ENCODE data around the gene SLC29A1.
A peak's percentile ranks its signal among the peaks of the same experiment; 100 is the strongest.

DNA sequence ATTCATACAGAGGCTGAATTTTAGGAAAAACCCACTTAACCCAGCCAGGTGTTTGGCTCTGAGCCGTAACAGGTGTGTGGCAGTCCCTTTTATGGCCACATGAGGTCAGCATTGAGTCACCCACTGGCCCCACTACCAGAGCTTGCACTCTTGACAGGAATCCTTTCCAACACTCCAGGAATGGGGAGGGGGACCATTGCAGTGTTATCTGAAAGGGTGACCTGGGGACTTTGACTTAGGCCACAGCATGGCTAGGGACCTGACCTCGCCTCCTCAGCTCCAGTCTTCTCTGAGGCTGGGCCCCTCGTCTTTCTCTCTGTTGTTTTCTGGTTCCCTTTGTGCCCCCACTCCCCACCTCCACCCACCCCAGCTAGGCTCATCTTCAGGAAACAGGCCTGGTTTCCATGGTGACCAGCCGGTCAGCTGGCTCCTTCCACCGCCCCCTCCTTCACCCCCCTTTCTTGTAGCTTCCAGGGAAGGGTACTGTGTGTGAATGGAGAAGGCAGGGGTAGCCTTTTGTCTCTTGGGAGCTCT is 44.8 kb downstream of the SLC29A1 start:
- peak; percentile 75 to 88 for TF ChIP-seq RAD21 (conservative IDR thresholded peaks at IDR 0.05 in 1 of 2, IDR thresholded peaks at IDR 0.05 in 1 of 2)
- TF ChIP-seq, protein P1, sequence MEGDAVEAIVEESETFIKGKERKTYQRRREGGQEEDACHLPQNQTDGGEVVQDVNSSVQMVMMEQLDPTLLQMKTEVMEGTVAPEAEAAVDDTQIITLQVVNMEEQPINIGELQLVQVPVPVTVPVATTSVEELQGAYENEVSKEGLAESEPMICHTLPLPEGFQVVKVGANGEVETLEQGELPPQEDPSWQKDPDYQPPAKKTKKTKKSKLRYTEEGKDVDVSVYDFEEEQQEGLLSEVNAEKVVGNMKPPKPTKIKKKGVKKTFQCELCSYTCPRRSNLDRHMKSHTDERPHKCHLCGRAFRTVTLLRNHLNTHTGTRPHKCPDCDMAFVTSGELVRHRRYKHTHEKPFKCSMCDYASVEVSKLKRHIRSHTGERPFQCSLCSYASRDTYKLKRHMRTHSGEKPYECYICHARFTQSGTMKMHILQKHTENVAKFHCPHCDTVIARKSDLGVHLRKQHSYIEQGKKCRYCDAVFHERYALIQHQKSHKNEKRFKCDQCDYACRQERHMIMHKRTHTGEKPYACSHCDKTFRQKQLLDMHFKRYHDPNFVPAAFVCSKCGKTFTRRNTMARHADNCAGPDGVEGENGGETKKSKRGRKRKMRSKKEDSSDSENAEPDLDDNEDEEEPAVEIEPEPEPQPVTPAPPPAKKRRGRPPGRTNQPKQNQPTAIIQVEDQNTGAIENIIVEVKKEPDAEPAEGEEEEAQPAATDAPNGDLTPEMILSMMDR (IDR thresholded peaks at IDR 0.05) = peak; percentile 76
- TF ChIP-seq, protein P2, sequence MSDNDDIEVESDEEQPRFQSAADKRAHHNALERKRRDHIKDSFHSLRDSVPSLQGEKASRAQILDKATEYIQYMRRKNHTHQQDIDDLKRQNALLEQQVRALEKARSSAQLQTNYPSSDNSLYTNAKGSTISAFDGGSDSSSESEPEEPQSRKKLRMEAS (IDR thresholded peaks at IDR 0.05) = no peak
- TF ChIP-seq, protein P3, sequence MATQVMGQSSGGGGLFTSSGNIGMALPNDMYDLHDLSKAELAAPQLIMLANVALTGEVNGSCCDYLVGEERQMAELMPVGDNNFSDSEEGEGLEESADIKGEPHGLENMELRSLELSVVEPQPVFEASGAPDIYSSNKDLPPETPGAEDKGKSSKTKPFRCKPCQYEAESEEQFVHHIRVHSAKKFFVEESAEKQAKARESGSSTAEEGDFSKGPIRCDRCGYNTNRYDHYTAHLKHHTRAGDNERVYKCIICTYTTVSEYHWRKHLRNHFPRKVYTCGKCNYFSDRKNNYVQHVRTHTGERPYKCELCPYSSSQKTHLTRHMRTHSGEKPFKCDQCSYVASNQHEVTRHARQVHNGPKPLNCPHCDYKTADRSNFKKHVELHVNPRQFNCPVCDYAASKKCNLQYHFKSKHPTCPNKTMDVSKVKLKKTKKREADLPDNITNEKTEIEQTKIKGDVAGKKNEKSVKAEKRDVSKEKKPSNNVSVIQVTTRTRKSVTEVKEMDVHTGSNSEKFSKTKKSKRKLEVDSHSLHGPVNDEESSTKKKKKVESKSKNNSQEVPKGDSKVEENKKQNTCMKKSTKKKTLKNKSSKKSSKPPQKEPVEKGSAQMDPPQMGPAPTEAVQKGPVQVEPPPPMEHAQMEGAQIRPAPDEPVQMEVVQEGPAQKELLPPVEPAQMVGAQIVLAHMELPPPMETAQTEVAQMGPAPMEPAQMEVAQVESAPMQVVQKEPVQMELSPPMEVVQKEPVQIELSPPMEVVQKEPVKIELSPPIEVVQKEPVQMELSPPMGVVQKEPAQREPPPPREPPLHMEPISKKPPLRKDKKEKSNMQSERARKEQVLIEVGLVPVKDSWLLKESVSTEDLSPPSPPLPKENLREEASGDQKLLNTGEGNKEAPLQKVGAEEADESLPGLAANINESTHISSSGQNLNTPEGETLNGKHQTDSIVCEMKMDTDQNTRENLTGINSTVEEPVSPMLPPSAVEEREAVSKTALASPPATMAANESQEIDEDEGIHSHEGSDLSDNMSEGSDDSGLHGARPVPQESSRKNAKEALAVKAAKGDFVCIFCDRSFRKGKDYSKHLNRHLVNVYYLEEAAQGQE (IDR thresholded peaks at IDR 0.05) = no peak
